Gastroesophageal sphincter (tissue), 4 donors: Measurements from ENCODE around the gene FAM118B. TPM values are rescaled to one million over a fixed set of nuclear protein-coding genes. Genes with fewer than 3 reads are reported as not detected.

ENCODE experiments used
- ATAC-seq: fragments of 150-250 bp; one replicate; pipeline ENCODE4 v1.9.1; 2016; ENCODE audit warnings: mild to moderate bottlenecking, moderate library complexity
- H3K27ac ChIP-seq, 4 donors: fragments of 200-600 bp; sonication (generic) in 3 of 4; 1 replicate in 3 of 4; 2 replicates in 1 of 4; pipeline ENCODE4 v1.5.1; 2016 to 2019
- H3K27me3 ChIP-seq: fragments of 200-600 bp; sonication (generic); one replicate; pipeline ENCODE4 v1.5.1; 2019
- H3K36me3 ChIP-seq, 2 donors: fragments of 200-600 bp; sonication (generic); one replicate each; pipeline ENCODE4 v1.5.1; 2019; ENCODE audit warnings: control low read depth in 1 of 2
- H3K4me1 ChIP-seq, 3 donors: fragments of 200-600 bp; sonication (generic); 1 replicate in 2 of 3; 2 replicates in 1 of 3; pipeline ENCODE4 v1.5.1; 2016 to 2019; ENCODE audit warnings: control low read depth in 2 of 3
- H3K4me3 ChIP-seq, 2 donors: fragments of 200-600 bp; sonication (generic); one replicate each; pipeline ENCODE4 v1.5.1; 2019; ENCODE audit warnings: mild to moderate bottlenecking in 1 of 2, moderate library complexity in 1 of 2
- H3K9me3 ChIP-seq, 3 donors: fragments of 200-600 bp; sonication (generic); one replicate each; pipeline ENCODE4 v1.5.1; 2017 to 2019; ENCODE audit warnings: control low read depth in 2 of 3
- EP300 ChIP-seq: sonication (generic); formaldehyde crosslinking; IDR thresholded peaks from one replicate; pipeline ENCODE4 v1.6.1; 2017; ENCODE audit warnings: antibody characterized with exemption, mild to moderate bottlenecking
- POLR2A ChIP-seq, 2 donors: fragments of 450-650 bp; IDR thresholded peaks; one replicate each; pipeline ENCODE4 v1.6.1; 2017; ENCODE audit warnings: antibody characterized with exemption in 2 of 2, mild to moderate bottlenecking in 2 of 2, moderate library complexity in 1 of 2
- POLR2AphosphoS5 ChIP-seq: sonication (generic); formaldehyde crosslinking; IDR thresholded peaks from one replicate; pipeline ENCODE4 v1.6.1; 2017; ENCODE audit warnings: antibody characterized with exemption
- WGBS, 2 donors: methylation state at CpG; one replicate each; pipeline ENCODE4 v1.1.5; 2018; ENCODE audit warnings: low coverage in 1 of 2; 5-methylcytosine and 5-hydroxymethylcytosine counted together
- total RNA-seq, 4 donors: library from RNA; depleted of rRNA; stranded (reverse); fragments of >200 nt; gene quantifications; one replicate each; pipeline ENCODE4 v1.1.0, GENCODE V29; 2016
- TF ChIP-seq, protein P1 (sequence below), 4 experiments: fragments of 200-600 bp in 2 of 4; fragments of 450-650 bp in 2 of 4; sonication (generic) in 1 of 4; IDR thresholded peaks; one replicate each; pipeline ENCODE4 v1.5.1; 2017 to 2019; ENCODE audit warnings: antibody characterized with exemption in 4 of 4, mild to moderate bottlenecking in 2 of 4, moderate library complexity in 2 of 4

Gene FAM118B
- total RNA-seq, 4 donors from 2014 or later: 15.5 to 24.0 (median 19.9) TPM

DNA sequence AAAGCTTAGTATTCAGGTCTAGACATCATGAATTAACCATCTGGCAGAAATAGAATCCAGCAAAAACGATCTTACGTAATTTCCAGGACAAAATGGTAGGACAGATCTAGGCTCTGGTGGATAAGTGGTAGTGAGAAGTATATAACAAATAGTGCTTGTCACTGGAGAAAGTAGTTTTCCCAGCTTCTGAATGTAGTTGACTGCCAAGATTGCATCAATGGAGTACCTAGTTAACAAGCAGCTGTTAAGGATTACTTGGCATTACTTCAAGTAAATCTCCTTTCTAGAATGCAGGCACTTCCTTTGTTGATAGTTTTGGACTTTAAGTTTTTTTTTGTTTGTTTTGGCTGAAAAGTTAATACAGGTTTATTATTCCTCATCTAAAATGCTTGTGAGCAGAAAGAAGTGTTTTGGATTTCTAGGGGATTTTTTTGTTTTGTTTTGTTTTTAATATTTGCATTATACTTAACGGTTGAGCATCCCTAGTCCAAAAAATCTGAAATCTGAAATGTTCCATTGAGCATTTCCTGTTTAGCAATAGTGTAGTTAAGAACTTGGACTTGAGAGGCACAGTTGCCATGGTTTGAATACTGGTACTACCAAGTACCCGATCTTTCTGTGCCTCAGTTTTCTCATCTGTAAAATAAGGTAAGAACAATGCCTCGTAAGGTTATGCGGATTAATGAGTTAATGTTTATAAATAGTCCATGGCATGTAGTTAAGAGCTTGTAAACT lies 20.3 kb downstream of the FAM118B start:
- Histone ChIP-seq H3K4me1 (no peaks in the 10 kb centered on the region), H3K27me3 (no peaks in the 10 kb centered on the region), H3K27ac (no peak overlapping the region), H3K4me3 (no peak overlapping the region), H3K36me3 (peaks cover 0 to 21% of the 10 kb centered on the region in 2 donors), H3K9me3 (no peaks in the 10 kb centered on the region)
- TF ChIP-seq, protein P1, sequence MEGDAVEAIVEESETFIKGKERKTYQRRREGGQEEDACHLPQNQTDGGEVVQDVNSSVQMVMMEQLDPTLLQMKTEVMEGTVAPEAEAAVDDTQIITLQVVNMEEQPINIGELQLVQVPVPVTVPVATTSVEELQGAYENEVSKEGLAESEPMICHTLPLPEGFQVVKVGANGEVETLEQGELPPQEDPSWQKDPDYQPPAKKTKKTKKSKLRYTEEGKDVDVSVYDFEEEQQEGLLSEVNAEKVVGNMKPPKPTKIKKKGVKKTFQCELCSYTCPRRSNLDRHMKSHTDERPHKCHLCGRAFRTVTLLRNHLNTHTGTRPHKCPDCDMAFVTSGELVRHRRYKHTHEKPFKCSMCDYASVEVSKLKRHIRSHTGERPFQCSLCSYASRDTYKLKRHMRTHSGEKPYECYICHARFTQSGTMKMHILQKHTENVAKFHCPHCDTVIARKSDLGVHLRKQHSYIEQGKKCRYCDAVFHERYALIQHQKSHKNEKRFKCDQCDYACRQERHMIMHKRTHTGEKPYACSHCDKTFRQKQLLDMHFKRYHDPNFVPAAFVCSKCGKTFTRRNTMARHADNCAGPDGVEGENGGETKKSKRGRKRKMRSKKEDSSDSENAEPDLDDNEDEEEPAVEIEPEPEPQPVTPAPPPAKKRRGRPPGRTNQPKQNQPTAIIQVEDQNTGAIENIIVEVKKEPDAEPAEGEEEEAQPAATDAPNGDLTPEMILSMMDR (IDR thresholded peaks at IDR 0.05): no peak
- TF ChIP-seq POLR2AphosphoS5: no peak
- TF ChIP-seq EP300: no peak
- no peak for TF ChIP-seq POLR2A (IDR thresholded peaks at IDR 0.05)
- 70% methylated on average over 6 of the region's 6 CpGs for WGBS, 2 donors
- no peak for ATAC-seq

DNA sequence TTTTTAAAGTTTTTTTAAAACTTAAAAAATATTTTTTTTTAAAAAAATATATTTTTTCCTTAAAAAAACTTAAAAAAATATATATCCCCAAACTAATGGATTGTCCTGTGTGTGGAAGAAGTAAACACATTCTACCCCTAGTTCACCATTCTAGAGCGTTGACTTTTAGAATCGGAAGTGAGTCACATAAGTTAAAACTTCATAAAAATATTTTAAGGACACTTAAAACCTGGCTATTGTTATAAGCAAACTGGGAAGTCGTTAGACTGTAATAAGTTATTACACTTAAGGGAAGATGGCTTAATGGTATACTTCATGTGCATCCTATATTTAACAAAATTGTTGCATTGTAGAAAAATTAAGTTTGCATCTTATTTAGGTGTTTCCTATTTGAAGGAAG lies 21.1 kb downstream of the FAM118B start:
- TF ChIP-seq EP300 (no peak), POLR2A (IDR thresholded peaks at IDR 0.05) (no peak), POLR2AphosphoS5 (no peak)
- TF ChIP-seq, protein P1 (IDR thresholded peaks at IDR 0.05): no peak
- no peak overlapping the region for H3K4me3 ChIP-seq
- peaks cover 0 to 21% of the 10 kb centered on the region in 2 donors for H3K36me3 ChIP-seq
- no peaks in the 10 kb centered on the region for H3K4me1 ChIP-seq
- 80 to 93% methylated on average over 1 to 3 of the region's 3 CpGs for WGBS, 2 donors
- no peaks in the 10 kb centered on the region for H3K27me3 ChIP-seq
- no peak for ATAC-seq
- H3K27ac ChIP-seq: no peak overlapping the region
- H3K9me3 ChIP-seq: no peaks in the 10 kb centered on the region

DNA sequence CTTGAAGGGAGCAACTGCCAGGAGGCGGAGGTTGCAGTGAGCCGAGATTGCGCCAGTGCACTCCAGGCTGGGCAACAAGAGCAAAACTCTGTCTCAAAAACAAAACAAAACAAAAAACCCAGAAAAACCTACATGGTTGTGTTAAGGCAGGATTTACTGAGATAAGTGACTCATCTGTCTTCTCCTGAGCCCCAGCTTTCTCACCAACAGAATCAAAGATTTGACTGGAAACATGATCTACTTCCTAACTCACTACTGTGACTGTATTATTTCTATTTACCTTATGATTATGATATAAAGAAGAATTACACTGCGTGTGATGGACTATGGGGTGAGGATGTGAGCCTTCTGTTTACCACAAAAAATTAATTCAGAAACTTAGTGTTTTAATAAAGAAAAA lies 21.8 kb downstream of the FAM118B start:
- no peaks in the 10 kb centered on the region for H3K4me1 ChIP-seq
- WGBS, 2 donors: 97 to 100% methylated on average over 1 to 4 of the region's 4 CpGs
- H3K9me3 ChIP-seq: no peaks in the 10 kb centered on the region
- TF ChIP-seq POLR2AphosphoS5 (no peak), POLR2A (IDR thresholded peaks at IDR 0.05) (no peak), EP300 (no peak)
- TF ChIP-seq, protein P1 (IDR thresholded peaks at IDR 0.05): no peak
- no peak for ATAC-seq
- no peaks in the 10 kb centered on the region for H3K27me3 ChIP-seq
- no peak overlapping the region for H3K4me3 ChIP-seq
- peaks cover 0 to 28% of the 10 kb centered on the region in 2 donors for H3K36me3 ChIP-seq
- H3K27ac ChIP-seq: no peak overlapping the region

DNA sequence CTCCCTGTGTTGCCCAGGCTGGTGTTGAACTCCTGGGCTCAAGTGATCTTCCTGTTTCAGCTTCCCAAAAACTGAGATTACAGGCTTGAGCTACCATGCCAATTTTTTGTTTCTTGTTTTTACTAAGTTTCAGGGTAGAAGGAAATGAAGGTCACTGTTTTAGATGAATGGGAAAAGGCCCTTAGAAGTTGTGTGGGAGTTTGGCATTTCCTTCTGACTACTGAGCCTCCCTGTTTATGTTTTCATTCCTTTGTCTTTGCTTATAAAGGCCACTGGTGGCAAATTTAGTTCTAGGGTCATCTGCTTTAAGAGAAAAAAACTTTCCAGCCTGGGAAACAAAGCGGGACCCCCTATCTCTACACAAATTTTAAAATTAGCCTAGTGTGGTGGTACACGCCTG lies 35.1 kb downstream of the FAM118B start:
- 79% methylated on average over 2 of the region's 2 CpGs for WGBS, 2 donors
- TF ChIP-seq POLR2AphosphoS5 (no peak), POLR2A (IDR thresholded peaks at IDR 0.05) (no peak), EP300 (no peak)
- TF ChIP-seq, protein P1 (IDR thresholded peaks at IDR 0.05): no peak
- H3K36me3 ChIP-seq: peaks cover 3 to 65% of the 10 kb centered on the region in 2 donors
- H3K9me3 ChIP-seq: no peaks in the 10 kb centered on the region
- no peak for ATAC-seq
- no peaks in the 10 kb centered on the region for H3K4me1 ChIP-seq
- H3K27me3 ChIP-seq: no peaks in the 10 kb centered on the region
- no peak overlapping the region for H3K4me3 ChIP-seq
- no peak overlapping the region for H3K27ac ChIP-seq

DNA sequence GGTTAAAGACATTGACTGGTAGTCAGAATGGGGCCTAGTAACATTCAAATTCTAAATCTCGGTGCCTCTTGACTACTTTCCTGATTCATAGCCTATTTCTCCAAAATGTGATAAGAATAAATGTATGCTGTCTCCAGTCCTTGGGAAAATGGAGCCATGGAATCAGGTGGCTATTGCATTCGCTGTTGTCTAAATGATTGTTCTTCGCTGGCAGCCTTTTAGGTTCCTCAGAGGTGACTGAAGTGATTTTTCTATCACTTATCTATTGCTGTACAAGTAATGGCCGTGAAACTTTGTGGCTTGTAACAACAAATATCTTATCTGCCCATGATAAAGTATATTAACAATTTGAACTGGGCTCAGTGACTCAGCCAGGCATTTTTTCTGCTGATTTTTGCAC lies 41.7 kb downstream of the FAM118B start:
- H3K9me3 ChIP-seq: no peaks in the 10 kb centered on the region
- peaks cover 3 to 69% of the 10 kb centered on the region in 2 donors for H3K36me3 ChIP-seq
- no peaks in the 10 kb centered on the region for H3K4me1 ChIP-seq
- H3K27ac ChIP-seq: no peak overlapping the region
- ATAC-seq: no peak
- 70 to 77% methylated on average over 4 of the region's 4 CpGs for WGBS, 2 donors
- H3K27me3 ChIP-seq: no peaks in the 10 kb centered on the region
- H3K4me3 ChIP-seq: no peak overlapping the region
- TF ChIP-seq POLR2A (IDR thresholded peaks at IDR 0.05) (no peak), POLR2AphosphoS5 (no peak), EP300 (no peak)
- TF ChIP-seq, protein P1 (IDR thresholded peaks at IDR 0.05): no peak
